OCI-LY3 (cell line): ENCODE results near the gene UNC93B1.

ENCODE experiments used
- H2AFZ ChIP-seq: fragments of 200-600, 300-600 bp; shearing (Covaris generic); 2 replicates; pipeline ENCODE4 v1.6.0; 2014; ENCODE audit warnings: antibody characterized with exemption, low read depth, low read length
- H3K27ac ChIP-seq: fragments of 200-600, 300-600 bp; sonication (generic); 2 replicates; pipeline ENCODE4 v1.5.1; 2014; ENCODE audit warnings: mild to moderate bottlenecking, low read length, moderate library complexity, mixed read lengths
- H3K27me3 ChIP-seq: fragments of 200-600, 300-600 bp; sonication (generic); 2 replicates; pipeline ENCODE4 v1.6.1; 2014; ENCODE audit warnings: low read depth, low read length, mixed read lengths
- H3K36me3 ChIP-seq: fragments of 200-600, 300-600 bp; sonication (generic); replicated peaks from 2 replicates; pipeline ENCODE3; 2014; ENCODE audit warnings: low read depth, low read length, mixed read lengths
- H3K4me1 ChIP-seq: fragments of 300-600, 200-600 bp; sonication (generic); 2 replicates; pipeline ENCODE4 v1.6.1; 2014; ENCODE audit warnings: low read length, mixed read lengths
- H3K4me2 ChIP-seq: fragments of 200-600, 300-600 bp; sonication (generic); 2 replicates; pipeline ENCODE4 v1.6.1; 2014; ENCODE audit warnings: low read length, mixed read lengths
- H3K4me3 ChIP-seq: fragments of 300-600, 200-600 bp; sonication (generic); 2 replicates; pipeline ENCODE4 v1.5.1; 2014; ENCODE audit warnings: antibody characterized with exemption, mild to moderate bottlenecking, low read length, moderate library complexity
- H3K79me2 ChIP-seq: fragments of 300-600, 200-600 bp; shearing (Covaris generic); 2 replicates; pipeline ENCODE4 v1.6.1; 2014; ENCODE audit warnings: mild to moderate bottlenecking, low read length, mixed read lengths
- H3K9ac ChIP-seq: fragments of 300-600, 200-600 bp; shearing (Covaris generic); 2 replicates; pipeline ENCODE4 v1.6.0; 2014; ENCODE audit warnings: mild to moderate bottlenecking, low read length, moderate library complexity
- H3K9me3 ChIP-seq: fragments of 200-600, 300-600 bp; shearing (Covaris generic); 2 replicates; pipeline ENCODE4 v1.6.1; 2014; ENCODE audit warnings: low read length, mixed read lengths; ENCODE audit not compliant: insufficient read depth
- H4K20me1 ChIP-seq: fragments of 200-600, 300-600 bp; sonication (generic); 2 replicates; pipeline ENCODE4 v1.6.1; 2016; ENCODE audit warnings: low read length, mixed read lengths; ENCODE audit not compliant: insufficient read depth
- EZH2phosphoT487 ChIP-seq: fragments of 200-600 bp; shearing (Covaris generic); IDR thresholded peaks from 2 replicates; pipeline ENCODE4 v1.6.1; 2018; ENCODE audit warnings: antibody characterized with exemption, mixed run types, low read depth
- TF ChIP-seq, protein P1 (sequence below): fragments of 200-600, 300-600 bp; sonication (generic); IDR thresholded peaks from 2 replicates; pipeline ENCODE4 v1.5.1; 2014; ENCODE audit warnings: antibody characterized with exemption, low read length, low read depth

The UNC93B1 gene

DNA sequence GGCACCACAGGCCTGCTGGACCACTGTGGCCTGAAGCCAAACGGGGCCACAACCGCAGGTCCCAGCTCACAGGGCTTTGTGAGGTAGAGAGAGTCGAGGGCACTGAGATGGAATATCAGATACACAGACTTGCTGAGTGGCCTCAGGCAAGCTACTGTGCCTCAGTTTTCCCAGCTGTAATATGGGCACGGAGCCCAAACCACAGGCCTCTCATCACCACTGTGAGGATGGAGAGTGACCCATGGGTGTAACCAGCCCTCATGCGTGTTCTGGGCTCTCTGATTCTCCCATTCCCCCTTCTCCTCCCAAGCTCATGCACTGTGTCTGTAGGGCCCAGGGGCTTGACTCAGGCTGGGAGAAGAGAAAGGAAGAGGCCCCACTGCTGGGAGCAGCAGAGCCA is 4.2 kb downstream of the UNC93B1 start:
- Histone ChIP-seq H3K4me3 (no peak overlapping the region), H3K9me3 (no peaks in the 10 kb centered on the region), H3K27me3 (no peaks in the 10 kb centered on the region), H4K20me1 (peaks cover 36% of the 10 kb centered on the region), H3K4me2 (no peak overlapping the region), H3K79me2 (peaks cover 55% of the 10 kb centered on the region), H2AFZ (no peak overlapping the region), H3K9ac (no peak overlapping the region), H3K27ac (no peak overlapping the region), H3K36me3 (peaks cover 63% of the 10 kb centered on the region), H3K4me1 (peaks cover 35% of the 10 kb centered on the region)
- TF ChIP-seq EZH2phosphoT487 = no peak

DNA sequence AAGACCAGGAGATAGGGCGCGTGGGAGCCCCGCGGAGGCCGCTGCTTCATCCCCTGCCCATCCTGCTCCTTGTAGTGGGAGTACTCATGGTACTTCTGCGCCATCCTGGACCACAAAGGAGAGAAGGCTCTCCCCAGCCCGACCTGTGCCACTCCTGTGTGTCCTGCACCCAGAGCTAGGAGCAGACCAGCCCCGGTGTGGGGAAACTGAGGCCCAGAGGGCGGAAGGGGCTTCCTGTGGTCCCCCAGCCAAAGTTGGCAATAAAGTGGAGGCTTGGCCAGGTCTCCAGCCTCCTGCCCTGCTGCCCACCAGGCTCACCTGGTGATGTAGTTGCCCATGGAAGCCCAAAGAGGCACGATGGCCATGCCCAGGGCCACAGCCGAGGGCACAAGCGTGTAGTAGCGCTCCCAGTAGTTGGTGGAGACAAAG is 4.7 kb downstream of the UNC93B1 start:
- H3K36me3 ChIP-seq = peaks cover 63% of the 10 kb centered on the region
- H3K4me3 ChIP-seq = no peak overlapping the region
- H4K20me1 ChIP-seq = peaks cover 40% of the 10 kb centered on the region
- H3K4me2 ChIP-seq = no peak overlapping the region
- H3K27me3 ChIP-seq = no peaks in the 10 kb centered on the region
- no peak overlapping the region for H2AFZ ChIP-seq
- H3K9ac ChIP-seq = no peak overlapping the region
- TF ChIP-seq, protein P1, sequence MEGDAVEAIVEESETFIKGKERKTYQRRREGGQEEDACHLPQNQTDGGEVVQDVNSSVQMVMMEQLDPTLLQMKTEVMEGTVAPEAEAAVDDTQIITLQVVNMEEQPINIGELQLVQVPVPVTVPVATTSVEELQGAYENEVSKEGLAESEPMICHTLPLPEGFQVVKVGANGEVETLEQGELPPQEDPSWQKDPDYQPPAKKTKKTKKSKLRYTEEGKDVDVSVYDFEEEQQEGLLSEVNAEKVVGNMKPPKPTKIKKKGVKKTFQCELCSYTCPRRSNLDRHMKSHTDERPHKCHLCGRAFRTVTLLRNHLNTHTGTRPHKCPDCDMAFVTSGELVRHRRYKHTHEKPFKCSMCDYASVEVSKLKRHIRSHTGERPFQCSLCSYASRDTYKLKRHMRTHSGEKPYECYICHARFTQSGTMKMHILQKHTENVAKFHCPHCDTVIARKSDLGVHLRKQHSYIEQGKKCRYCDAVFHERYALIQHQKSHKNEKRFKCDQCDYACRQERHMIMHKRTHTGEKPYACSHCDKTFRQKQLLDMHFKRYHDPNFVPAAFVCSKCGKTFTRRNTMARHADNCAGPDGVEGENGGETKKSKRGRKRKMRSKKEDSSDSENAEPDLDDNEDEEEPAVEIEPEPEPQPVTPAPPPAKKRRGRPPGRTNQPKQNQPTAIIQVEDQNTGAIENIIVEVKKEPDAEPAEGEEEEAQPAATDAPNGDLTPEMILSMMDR = no peak
- no peak for TF ChIP-seq EZH2phosphoT487
- H3K79me2 ChIP-seq = peaks cover 50% of the 10 kb centered on the region
- peaks cover 35% of the 10 kb centered on the region for H3K4me1 ChIP-seq
- no peak overlapping the region for H3K27ac ChIP-seq
- H3K9me3 ChIP-seq = no peaks in the 10 kb centered on the region

DNA sequence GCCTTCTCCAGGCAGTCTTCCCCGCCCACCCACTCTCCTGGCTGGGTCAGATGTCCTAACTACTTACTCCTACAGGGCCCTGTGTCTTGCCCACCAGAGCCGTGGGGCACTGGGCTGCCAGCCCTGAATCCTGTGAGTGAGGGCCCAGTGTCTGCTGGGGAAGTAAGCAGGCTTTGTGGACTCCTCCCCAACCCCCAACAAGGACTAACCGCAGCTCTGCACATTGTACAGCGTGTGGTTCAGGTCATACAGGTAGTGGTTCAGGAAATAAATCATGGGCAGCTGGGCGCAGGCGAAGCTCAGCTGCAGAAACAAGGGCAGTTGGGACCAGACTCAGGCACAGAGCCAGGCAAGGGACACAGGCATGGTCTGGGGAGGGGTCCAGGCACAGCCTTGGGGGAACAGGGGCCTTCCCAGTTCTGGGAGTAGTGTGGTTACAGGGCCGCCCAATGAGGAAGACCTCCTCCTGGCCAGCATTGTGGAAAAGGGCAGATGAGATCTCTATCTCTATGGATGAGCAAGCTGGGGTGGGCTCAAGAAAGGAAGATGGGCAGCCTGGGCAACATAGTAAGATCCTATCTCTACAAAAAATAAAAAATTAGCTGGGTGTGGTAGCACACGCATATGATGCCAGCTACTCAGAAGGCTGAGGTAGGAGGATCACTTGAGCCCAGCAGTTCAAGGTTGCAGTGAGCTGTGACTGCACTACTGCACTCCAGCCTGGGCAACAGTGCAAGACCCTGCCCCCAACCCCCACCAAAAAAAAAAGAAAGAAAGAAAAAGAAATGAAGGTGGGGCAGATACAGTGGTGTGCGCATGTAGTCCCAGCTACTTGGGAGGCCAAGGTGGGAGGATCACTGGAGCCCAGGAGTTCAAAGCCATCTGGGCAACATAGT is 5.5 kb downstream of the UNC93B1 start:
- H3K9ac ChIP-seq = no peak overlapping the region
- no peaks in the 10 kb centered on the region for H3K27me3 ChIP-seq
- peaks cover 63% of the 10 kb centered on the region for H3K36me3 ChIP-seq
- no peaks in the 10 kb centered on the region for H3K9me3 ChIP-seq
- H3K79me2 ChIP-seq = peaks cover 48% of the 10 kb centered on the region
- no peak overlapping the region for H3K4me2 ChIP-seq
- H3K4me3 ChIP-seq = no peak overlapping the region
- peaks cover 43% of the 10 kb centered on the region for H4K20me1 ChIP-seq
- no peak overlapping the region for H3K27ac ChIP-seq
- no peak for TF ChIP-seq EZH2phosphoT487
- TF ChIP-seq, protein P1 = no peak
- peaks cover 38% of the 10 kb centered on the region for H3K4me1 ChIP-seq
- H2AFZ ChIP-seq = no peak overlapping the region

DNA sequence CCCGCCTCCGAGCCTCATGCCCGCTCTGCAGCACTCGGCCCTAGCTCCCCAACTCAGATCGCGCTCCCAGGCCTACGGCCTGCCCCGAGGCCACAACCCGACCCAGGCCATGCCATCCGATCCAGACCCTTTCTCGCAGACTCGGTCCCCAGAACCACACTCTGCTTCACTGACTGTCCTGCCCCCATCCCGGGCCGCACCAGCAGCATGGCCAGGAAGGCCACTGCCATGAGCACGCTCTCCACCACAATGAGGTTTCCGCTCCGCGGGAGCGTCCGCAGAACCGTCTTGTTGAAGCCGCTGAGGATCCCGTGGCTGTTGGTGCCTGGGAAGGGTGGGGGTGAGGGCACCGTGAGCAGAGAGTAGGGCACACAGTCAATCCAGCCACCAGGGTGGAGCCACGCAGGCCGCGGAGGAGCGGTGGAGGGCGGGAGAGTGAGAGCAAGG is 6.4 kb downstream of the UNC93B1 start:
- Histone ChIP-seq H3K27me3 (no peaks in the 10 kb centered on the region), H3K4me2 (no peak overlapping the region), H2AFZ (no peak overlapping the region), H3K36me3 (peaks cover 59% of the 10 kb centered on the region), H3K9me3 (no peaks in the 10 kb centered on the region), H3K27ac (no peak overlapping the region), H3K9ac (no peak overlapping the region), H3K79me2 (peaks cover 39% of the 10 kb centered on the region), H4K20me1 (peaks cover 43% of the 10 kb centered on the region), H3K4me1 (peaks cover 33% of the 10 kb centered on the region), H3K4me3 (no peak overlapping the region)
- TF ChIP-seq, protein P1 = no peak
- TF ChIP-seq EZH2phosphoT487 = no peak
